IPS DF 19.7 (cell line): ENCODE measurements around the gene RGS3.

Experiments used
- DNase-seq: peaks from one replicate; pipeline ENCODE4 v3.0.0-alpha.2; 2013; ENCODE audit warnings: low read depth, low spot score

Gene RGS3

DNA sequence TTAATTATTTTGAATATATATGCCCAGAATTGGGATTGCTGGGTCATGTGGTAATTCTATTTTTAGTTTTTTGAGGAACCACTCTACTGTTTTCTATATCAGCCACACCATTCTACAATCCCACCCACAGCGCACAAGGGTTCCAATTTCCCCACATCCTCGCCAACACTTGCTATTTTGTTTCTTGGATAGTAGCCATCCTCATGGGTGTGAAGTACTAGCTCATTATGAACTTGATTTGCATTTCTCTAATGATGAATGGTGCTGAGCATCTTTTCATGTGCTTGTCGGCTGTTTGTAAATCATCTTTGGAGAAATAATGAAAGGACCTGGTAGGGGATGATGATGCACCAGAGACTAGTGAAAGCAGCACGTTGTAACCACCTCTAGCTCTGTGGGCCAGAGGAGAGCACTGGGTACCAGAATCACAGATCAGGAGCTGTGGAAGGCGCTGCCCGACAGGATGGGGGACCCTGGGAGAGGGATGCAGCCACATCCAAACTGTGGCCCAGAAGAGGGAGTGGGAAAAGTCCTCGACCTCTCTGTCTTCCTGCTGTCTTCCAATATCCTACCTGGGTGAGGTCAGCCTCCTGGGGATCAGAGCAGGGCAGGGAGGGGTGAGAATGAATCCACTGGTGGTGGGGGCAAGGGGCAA is 155.4 kb downstream of the RGS3 start:
- no peak for DNase-seq

DNA sequence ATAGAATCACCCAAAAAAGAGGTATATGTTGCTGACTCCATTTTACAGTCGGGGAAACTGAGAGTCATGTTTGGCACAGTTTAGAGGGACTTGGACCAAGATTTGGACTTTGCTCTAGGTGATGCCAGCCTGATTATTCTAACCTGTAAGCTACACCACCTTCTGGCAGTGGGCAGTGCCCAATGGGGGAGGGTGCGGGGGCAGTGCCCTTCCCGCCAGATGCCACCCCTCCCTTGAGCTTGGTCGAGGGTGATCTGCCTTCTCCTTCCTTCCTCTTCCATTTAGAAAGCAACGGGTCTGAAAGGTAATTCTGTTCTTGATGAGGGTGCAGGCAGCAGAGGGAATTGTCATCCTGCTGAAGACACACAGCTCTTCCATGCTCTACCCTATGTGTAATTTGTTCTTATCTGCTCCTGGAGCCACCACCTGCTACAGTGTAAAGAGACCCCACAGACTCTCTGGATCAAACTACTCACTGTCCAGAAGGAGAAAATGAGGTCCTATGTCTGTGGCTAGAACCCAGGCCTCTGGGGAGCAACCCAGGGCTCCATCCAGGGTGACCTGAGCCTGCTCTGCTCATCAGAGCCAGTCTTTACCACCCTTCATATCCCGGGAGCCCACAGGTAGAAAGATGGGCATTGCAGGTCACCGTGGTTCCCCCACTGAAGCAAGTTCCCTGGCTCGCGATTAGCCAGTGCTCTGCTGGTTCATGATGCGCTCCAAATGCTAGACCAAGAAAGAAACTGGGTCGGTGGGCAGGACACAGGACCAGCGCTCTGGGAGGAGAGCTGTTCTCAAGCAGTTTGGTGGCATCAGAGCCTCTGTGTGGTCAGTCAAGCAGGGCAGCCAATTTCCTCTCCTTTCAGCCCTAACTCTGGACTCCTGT is 156.2 kb downstream of the RGS3 start:
- no peak for DNase-seq

DNA sequence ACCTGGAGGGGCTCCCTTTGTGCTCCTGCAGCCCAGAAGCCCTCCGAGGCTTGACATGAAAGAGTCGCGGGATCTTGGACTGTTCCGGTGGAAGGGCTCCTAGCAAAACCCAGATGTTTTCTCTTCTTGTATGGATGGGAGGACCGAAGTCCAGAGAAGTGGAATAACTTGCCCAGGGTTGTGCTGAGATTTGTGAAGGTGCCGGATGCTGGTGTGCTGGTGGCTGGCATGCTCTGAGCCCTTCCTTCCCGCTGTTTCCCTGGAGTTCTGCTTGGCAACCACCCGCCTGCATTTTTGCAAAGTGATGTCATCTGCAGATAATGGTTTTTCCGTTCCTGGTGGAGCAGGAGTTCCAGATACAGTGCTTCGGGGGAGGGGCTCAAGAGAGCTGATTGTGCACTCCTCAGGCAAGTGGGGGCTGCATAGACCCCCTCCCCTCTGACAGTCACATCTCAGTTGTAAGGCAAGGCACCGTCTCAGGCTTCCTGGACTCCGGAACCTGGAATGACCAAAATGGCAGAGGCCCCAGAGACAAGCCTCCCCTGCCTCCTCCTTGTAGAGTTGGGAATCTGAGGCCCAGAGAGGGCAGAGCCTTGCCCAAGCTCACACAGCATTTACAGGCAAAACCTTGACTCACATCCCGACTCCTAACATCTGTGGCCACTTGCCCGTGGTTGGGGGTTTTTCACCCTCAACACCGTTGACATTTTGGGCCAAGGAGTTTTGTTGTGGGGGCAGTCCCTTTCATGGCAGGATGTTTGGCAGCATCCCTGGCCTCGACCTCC is 157.0 kb downstream of the RGS3 start:
- DNase-seq = peak; percentile 75

DNA sequence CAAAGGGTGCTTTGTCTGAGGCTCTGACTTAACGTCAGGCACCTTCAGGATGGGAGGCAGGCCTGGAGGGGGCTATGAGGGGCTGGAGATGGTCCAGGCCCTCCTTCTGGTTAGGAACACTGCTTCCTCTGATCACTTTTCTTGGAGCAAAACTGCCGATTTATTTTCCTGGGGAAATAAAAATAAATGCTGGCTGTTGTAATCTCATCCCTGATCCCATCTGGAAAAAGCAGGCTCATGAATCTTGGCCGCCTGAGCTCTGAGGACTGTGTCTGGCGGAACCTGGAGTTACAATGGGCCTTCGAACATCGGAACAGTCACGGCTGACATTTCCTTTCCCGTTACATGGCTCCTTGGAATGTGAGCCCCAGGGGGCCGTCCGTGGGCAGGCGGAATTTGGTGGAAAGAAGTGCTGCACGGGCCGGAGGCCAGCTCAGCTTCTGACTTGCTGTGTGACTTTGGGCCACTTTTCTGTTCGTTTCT is 157.8 kb downstream of the RGS3 start:
- no peak for DNase-seq

DNA sequence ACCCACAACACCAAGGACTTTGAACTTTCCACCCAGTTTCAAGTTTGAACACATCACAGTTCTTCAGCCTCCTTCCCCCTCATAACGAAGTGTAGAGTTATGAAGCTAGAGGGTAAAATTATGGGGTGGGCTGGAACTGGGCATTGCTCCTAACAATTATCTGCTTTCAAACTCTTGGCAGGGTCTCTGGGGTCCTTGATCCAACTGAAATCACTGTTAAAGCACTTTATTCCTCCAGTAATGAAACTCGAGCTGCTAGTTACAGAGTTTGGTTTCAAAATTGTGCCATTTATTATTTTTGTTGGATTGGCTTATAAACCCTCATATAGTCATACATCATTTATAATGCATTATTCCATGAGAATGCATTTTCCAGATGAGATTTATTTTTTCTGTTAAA is 158.5 kb downstream of the RGS3 start:
- no peak for DNase-seq

DNA sequence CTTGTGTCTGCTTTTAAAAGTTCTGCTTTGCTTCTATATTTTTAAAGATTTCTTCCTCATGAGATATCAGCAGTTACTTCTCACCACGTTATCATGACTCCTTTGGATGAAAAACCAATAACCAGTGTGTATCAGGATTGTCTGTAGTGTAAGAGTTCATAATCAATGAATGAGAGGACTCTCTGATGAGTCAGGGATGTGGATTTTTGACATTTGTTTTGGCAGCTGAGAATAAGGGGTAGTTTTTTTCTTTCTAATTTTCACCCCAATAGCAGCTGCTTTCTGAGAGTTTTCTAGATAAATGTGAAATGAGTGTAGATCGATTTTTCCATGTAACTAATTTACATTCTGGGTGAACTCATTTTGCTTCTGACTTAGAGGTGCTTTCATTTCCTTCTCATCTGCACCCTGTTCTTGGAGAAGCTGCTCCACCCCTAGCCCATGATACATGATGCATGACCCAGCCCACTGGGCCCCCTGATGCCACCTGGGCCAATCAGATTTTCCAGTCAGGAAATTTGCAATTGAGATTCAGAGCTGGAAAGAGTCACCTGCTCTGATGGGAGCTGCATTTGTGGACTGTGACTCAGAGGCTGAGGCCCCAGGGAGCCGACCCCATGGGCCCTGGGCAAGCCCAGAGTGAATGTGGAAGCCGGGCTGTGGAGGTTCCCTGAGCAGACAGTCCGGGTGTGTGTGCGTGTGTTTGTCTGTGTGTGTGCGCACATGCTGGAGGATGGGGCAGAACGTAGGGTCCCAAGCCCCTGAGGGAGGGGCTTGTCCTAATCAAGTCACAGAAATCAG is 159.3 kb downstream of the RGS3 start:
- peak; percentile 90 for DNase-seq

DNA sequence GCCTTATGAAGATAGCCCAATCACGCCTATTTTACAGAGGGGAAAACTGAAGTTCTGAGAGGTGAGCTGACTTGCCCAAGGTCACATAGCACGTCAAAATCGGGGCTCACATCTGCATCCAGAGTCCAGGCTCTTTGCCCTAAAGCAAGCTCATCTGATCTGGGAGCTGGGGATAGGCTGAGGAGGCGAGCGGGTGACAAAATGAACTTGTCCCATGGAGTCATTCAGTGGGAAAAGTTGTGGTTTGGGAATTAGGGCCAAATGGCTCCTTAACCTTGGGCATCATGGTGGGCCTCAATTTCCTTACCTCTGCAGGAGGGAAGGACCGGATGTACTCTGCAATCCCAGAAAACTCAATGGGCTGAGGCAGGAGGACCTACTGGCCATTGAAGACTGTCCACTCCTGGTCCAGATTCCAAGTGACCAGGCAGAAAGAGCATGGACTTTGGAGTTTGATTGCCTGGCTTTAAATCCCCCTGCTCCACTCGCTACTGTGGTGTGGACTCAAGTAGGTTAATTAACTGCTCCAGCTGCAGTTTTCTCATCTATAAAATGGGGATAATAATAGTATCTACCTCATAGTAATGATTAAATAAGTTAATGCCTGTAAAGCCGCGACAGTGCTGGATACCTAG is 160.4 kb downstream of the RGS3 start:
- DNase-seq = no peak

DNA sequence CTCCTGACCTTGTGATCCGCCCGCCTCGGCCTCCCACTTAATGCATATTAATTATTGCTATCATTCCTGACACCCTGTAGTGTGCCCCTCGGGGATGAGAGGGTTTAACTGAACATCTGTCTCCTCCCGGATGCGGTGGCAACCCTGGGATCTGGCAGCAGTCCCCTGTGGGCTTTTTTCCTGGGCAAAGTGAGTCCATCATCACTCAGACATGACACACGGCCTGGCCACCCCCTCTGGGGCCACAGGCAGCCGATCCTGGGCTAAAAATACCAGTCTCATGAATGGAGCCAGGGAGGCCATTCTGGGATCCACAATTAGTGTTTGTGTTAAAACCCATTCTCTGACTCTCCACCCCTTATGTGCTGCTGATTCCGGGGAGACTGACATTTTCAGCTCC is 161.2 kb downstream of the RGS3 start:
- DNase-seq = no peak

DNA sequence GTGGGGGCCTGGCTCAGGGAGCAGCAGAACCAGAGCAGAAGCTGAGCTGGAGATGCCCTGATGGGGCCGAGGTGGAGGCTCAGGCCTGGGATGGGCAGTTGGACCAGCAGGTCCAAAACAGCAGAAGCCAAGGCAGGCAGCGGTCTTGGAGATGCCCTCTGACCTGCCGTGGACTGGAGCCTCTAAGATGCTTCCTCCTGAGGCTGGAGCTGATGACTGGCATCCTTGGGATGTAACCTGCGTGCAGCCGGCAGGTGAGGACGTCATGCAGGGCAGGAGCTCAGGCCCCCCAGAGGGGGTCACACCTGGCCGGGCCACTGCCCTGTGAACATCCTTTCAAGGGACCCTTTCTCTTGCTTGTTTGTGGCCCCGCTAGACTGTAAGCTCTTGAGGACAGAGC is 162.0 kb downstream of the RGS3 start:
- DNase-seq = no peak

DNA sequence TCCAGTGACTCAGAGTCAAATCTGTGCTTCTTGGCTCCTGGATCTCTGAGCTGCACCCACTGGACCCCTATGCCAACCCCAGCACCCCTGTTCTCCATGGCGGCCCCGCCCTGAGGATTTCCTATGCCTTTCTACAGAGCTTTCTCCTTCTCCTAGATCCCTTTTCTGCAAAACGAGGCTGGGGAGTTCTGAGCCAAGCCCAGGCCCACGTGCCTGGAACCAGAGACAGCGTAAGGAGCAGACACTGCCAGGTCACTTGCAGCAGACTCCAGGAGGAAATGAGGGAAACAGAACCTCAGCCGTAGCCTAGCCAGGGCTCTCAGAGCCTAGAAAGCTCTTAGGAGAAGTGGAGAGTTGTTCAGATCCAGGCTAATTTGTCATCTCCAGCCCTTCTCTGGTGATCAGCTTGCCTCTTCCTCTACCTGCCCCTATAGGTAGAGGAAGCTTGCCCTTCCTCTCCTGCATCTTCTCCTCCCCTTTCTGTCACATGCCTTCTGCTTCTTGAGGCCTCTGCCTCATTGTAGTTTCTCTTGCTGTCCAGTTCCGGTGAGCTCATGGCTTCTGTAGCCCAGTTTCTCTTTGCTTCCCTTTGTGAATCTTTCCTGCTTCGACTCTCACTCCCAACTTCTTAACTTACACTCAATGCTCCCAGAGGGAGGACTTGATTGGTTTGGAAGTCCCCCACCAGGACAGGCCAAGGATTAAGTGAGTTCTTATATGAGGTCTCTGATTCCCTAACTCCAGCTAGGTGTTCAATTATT is 163.4 kb downstream of the RGS3 start:
- no peak for DNase-seq

DNA sequence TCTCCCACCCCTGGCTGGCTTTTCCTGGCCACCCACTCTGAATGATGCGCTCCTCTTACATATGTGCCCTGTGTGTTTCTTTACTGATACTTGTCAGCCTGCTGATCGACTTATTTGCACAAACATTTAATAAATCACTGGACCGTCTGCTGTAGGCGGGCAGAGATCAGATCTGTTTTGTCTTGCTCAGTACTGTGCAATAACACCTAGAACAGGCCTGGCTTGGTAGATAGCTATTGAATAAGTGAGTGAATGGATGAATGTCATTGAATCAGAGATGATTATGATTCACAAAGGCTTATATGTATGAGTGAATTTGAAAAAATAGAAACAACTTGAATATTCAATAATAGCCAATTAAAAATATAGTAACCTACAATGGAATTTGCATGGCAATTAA is 165.1 kb downstream of the RGS3 start:
- no peak for DNase-seq

DNA sequence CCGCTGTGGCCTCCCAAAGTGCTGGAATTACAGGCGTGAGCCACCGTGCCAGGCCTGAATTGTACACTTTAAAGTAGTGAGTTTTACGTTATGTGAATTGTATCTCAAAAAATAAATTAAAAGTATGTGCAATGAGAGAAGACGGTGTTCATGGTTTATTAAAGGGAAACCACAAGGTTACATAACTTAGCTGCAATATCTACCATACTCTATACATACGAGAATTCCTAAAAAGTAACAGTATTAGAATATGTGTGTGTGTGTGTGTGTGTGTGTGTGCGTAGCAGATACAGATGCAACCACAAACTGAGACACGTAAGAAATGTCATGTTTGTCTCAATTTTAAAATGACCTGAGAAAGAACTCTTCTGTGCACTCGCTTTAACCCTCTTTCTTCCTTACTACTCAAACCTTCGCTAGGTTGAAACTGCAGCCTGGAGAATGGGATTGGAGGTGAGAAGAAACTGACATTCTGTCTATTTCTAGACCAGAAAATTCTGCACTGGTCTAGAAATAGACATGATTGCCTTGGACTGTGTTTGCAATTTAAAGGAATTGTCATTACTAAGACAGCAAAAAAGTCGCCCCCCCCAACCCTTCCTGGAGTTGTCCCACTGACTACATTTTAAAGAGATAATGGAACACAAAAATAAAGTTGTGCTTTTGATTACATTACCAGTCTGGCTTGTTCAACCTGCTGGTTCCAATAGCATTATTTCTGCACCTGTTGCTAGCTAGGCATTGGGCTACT is 167.0 kb downstream of the RGS3 start:
- DNase-seq = no peak

DNA sequence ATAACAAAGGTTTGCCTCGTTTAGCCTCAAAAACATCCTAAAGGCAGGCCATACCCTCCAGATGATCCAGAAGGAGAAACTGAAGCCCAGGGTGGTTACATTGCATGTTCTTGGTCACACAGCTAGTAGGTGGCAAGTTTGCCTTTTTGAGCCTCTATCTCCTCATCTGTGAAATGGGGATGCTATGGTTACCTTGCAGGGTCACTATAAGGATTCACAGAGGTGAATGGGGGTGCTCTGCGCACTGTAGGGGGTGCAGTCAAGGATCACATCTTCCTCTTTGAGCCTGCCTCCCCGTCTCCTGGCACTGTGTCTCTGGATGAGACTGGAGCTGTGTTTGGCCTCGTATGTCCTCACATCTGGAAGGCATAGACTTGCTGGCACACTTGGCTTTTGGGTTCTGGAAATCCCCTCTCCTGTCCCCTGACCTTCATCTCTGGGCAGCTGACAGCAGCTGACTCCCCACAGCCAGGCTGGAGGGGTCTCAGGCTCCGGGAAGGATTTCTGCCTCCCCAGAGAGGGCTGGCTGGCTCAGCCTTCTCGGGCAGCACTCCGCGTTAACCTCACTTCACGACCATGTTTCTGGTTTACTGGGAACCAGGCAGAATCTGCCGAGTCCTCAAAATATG is 167.7 kb downstream of the RGS3 start:
- no peak for DNase-seq

DNA sequence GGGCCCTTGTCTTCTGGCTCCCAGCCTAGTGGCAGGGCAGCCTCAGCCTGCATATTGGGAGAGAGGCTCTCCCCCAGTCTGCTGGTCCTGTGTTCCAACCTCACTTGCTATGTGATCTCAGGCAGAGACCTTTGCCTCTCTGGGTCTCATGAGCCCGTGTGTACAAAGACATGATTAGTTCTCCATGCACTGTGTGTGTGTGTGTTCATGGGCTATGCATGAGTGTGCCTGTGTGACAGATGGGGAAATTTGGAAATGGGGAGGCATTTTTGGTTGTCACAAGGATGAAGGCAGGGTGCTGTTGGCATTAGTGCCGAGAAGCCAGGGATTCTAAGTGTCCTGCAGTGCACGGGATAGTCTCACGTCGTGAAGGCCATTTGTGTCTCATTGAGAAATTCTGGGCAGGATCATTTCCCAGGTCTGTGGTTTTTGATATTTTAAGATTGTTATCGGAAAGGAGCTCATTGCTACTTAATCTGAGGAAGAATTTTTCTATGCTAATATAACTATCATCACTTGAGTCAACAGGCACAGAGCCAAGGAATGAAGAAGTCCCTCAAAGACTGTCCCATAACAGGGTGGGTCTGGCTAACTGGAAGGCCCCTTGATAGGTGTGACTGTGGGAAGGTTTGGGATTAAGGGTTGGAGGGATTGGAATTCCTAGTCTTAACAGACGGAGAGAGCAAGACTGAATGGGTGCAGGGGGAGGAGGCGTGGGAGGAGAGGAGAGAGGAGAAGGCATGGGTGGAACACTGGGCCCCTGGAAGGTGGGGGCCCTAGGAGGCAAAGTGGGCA is 168.5 kb downstream of the RGS3 start:
- no peak for DNase-seq

DNA sequence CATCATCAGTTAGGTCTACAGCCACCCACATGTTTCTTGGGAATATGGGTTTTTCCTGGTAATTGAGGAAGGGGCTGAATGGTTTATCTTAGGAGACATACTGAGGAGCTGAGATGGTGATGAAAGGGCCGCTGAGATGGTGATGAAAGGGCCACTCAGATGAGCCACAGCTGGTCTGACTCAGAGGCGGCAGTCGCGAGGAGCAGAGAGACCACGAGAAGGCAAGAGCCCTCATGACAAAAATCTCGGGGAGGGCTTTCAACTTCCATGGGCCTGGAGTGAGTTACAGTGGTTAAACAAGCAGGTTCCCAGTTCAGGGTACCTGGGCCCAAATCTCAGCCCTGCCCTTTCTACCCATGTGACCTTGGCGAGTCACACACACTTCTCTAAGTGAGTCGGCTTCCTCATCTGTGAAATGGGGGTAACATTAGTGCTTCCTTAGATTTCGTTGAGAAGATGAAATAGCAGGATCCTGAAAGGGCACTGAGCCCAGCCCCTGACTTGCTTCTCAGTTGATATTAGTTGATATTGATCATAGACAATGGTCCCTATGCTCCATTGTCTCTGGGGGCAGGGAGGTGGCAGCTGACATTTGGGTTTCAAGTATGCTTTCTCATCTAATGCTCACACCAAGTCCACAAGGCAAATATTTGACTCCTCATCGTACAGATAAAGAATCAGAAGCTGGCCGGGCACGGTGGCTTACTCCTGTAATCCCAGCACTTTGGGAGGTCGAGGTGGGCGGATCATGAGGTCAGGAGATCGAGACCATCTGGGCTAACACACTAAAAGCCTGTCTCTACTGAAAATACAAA is 169.5 kb downstream of the RGS3 start:
- DNase-seq = no peak

DNA sequence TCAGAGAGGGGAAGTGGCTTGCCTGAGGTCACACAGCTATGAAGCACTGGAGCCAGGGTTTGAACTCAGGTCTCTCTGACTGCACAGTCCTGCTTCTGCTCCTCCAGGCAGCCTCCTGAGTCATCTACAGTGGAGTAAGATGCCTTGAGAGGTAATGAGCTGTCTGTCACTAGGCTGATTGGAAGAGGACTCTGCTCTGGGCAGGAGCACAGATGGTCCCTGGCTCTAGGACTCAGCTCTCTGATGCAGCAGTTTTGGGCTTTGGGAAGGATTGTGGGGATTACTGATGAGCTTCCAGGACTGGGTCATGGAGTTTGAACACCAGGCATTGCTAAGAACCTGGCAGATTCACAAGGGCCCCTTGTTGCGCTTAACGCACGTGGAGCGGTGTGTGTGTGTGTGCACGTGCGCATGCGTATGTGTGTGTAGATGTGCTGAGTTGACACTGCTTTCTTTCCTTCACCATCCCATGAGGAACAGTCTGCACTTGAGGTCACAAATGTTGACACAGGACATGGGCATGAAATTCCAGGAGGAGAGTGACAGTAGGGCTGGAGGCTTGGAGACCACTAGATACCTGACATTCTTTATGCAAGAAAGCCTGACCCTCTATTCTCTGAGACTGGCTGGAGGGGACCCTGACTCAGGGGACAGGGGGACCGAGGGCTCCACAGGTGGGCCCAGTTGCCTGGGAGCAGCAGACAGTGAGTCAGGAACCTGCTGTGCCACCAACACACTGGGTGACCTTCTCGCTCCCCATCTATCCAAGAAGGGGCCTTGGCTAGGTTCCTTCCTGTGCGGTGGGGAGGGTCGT is 170.5 kb downstream of the RGS3 start:
- no peak for DNase-seq
